ENCODE results near the gene MYO1H.

- TF ChIP-seq CTCF (IDR thresholded peaks at IDR 0.05): no peak
- TF ChIP-seq POLR2A (IDR thresholded peaks at IDR 0.05): no peak
- TF ChIP-seq EP300 (IDR thresholded peaks at IDR 0.05; ENCODE audit: low read depth): no peak
- no peak for TF ChIP-seq POLR2AphosphoS5 (IDR thresholded peaks at IDR 0.05)
These were observed 75.7 kb downstream of the MYO1H start for GRCh38 chr12:109423392-109423791.
